GM19193 (cell line): ENCODE measurements around the gene GRIK3.

Experiments used
- POLR2A ChIP-seq: IDR thresholded peaks from 4 replicates; pipeline ENCODE4 v1.6.1; 2011; ENCODE audit not compliant: insufficient read depth, insufficient read length; ENCODE audit errors: extremely low read depth

GRIK3 gene

GRCh38 chr1:36843906-36844610 lies 190.3 kb downstream of the GRIK3 start:
- TF ChIP-seq POLR2A: no peak

DNA sequence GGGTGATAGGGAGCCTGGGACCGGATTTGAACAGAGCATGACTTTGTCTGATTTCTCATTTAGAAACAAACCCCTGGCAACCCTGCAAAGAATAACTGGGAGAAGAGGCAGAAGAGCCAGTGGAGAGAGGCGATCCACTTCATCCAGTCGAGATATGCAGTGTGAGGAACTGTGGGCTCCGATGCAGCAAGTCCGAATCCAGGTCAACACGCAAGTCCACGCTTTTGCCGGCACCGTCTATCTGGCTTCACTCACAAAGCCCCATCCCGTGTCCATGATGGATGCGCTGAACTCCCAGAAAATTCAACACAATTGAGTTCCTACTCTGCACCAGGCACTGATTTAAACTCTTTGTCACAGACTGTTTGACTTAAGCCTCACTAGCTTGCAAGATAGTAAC lies 191.3 kb downstream of the GRIK3 start:
- no peak for TF ChIP-seq POLR2A

DNA sequence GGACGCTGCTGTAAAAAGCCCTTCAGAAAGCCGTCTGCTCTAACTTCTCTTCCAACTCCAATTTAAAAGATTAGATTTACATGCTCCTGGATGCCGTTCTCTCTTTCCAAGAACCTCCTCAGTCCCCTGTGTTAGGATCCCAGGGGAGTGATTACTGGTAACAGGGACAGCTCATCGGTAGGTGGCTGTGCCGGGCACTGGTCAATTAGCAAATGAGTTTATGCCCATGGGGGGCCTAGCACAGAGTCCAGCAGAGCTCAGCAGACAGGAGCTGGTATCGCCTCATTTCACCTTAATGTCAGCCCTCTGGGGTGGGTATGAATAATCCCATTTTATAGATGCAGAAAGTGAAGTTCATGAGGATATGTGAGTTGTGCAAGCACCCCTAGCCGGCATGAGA lies 191.9 kb downstream of the GRIK3 start:
- no peak for TF ChIP-seq POLR2A

DNA sequence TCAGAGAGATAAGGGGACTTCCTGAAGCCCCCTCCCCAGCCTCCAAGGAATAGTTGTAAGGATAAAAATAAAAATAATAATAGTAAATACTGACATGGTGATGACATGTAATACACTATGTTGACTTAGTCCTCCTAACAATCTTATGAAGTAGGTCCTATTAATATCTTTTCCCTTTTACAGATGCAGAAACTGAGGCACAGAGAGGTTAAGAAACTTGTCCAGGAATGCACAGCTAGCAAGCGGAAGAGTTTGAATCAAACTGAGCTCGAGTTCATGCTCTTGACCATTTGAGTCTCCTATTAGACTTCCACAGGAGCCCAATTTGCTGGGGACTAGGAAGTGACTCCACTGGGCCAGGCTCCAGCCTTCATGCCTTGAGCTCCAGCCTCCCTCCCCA lies 194.8 kb downstream of the GRIK3 start:
- no peak for TF ChIP-seq POLR2A

GRCh38 chr1:36838888-36839287 lies 195.4 kb downstream of the GRIK3 start:
- TF ChIP-seq POLR2A: no peak

- TF ChIP-seq POLR2A: no peak
Observed at GRCh38 chr1:36836916-36837315, 197.4 kb downstream of the GRIK3 start.

GRCh38 chr1:36836196-36836883 lies 198.0 kb downstream of the GRIK3 start:
- TF ChIP-seq POLR2A: no peak

GRCh38 chr1:36835696-36836095 lies 198.6 kb downstream of the GRIK3 start:
- no peak for TF ChIP-seq POLR2A

DNA sequence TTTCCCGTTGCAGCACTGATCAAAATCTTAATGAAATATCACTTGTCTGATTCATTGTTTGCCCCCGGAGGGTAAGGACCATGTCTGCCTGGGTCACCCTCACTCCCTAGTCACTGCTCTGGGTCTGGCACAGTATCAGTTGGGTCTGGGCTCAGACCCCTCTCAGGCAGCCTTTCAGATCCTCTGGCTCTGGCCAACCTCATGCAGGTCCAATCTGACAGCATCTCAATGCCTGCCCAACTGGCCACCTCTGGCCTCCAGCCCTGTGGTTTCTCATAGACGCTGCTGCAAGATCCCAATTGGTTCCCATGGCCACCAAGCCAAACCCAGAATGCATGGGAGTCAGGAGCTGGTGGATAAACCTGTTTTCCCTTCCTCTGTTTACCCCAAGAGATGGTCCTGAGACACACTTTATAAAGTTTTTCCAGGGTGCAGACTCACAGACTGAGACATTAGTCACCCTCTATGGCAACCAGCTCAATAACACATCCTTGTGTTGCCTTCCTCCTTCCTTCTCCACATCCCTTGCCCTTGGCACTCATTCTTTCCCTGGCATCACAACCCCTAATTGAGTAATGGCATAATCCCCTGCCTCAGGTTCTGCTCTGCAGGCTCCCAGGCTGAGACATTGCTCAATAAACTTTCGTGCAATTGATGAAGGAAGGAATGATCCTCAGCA lies 199.2 kb downstream of the GRIK3 start:
- no peak for TF ChIP-seq POLR2A

GRCh38 chr1:36834586-36834985 lies 199.7 kb downstream of the GRIK3 start:
- no peak for TF ChIP-seq POLR2A

DNA sequence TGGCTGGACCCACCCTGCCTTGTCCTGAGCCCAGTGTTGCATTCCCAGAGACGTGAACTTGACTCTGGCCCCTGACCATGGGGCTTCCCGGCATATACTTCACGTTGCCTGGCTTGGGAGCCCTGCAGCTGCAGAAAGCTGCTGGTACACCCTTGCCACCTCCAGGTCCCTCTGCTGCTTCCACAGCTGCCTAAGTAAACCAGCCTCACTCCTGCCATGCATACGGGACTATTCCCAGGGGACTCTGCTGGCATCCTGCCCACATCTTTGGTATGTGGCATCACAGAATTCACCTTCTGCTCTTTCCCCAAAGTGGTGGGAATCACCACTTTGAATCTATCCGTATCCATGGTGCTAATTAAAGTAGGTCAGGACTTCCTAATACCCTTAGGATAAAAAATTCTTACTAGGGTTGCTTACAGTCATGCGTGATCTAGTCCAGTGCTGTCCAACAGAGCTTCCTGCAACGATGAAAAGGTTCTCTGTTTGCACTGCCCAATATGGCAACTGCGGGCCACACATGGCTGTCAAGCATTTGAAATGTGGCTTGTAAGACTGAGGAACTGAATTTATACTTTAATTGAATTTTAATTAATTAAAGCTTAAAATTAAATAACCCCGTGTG lies 203.0 kb downstream of the GRIK3 start:
- TF ChIP-seq POLR2A: no peak

DNA sequence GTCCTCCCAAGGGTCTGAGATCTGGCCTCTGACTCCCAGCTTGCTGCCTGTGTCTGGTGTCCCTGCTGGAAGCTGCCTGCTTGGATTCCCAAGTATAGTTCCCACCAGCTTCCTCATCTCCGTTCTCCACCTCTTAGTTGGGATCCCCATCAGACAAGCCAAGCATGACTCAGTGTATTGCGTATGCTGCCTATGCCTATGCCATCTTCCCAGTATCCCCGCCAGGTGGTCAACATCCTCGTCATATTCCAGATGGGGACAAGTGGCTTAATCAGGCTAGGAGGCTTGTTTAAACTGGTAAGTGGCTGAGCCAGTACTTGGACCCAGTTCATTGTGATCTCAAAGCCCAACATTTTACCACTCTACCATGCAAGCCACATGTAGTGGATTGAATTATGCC lies 204.4 kb downstream of the GRIK3 start:
- no peak for TF ChIP-seq POLR2A

DNA sequence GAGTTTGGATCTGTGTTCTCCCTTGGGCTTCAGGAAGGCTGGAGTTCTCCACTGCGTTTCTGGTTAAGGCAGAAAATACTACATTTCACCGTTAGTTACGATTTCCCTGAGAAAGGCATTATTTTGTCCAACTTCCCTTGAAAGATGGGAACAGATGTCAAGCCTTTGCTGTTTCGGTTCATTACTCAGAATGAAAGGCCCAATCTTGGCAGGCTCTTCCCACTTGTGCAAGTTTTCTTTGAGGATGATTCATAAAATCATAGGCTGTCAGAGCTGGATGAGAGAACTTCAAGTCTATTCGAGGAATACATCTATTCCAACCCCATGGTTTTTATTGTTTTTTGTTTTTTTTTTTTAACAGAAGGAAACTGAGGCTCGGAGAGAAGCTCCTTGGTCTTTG lies 205.2 kb downstream of the GRIK3 start:
- TF ChIP-seq POLR2A: no peak

GRCh38 chr1:36825226-36825625 lies 209.1 kb downstream of the GRIK3 start:
- no peak for TF ChIP-seq POLR2A

- TF ChIP-seq POLR2A: no peak
Observed at GRCh38 chr1:36824390-36824861, 209.9 kb downstream of the GRIK3 start.
